Brain microvascular endothelial cell (primary cell): ENCODE results near the gene HSD3B1.

Experiments used
- DNase-seq: peaks from one replicate; pipeline ENCODE4 v3.0.0-alpha.2; 2020
- H3K27ac ChIP-seq: fragments of 250-450 bp; sonication (Bioruptor Pico); 2 replicates; pipeline ENCODE4 v1.5.1; 2020; ENCODE audit warnings: mild to moderate bottlenecking, moderate library complexity
- H3K27me3 ChIP-seq: fragments of 250-450 bp; sonication (Bioruptor Pico); replicated peaks from 2 replicates; pipeline ENCODE4 v1.5.1; 2020; ENCODE audit warnings: mild to moderate bottlenecking
- H3K36me3 ChIP-seq: fragments of 250-450 bp; sonication (Bioruptor Pico); replicated peaks from 2 replicates; pipeline ENCODE4 v1.5.1; 2020; ENCODE audit warnings: mild to moderate bottlenecking
- H3K4me3 ChIP-seq: 2 replicates; pipeline ENCODE4 v1.5.1; 2011; ENCODE audit warnings: low read depth, mild to moderate bottlenecking, control low read depth, low read length, moderate library complexity
- in situ Hi-C: cut with HindIII; loops from 2 replicates; pipeline ENCODE4 v1.10.0; 2017; ENCODE audit warnings: low sequenced_read_pairs, low pct_ligation_motif_present
- TF ChIP-seq, protein P1 (sequence below): IDR thresholded peaks from 2 replicates; pipeline ENCODE4 v1.5.1; 2011; ENCODE audit warnings: low read depth, mild to moderate bottlenecking, moderate library complexity, low read length, control low read depth, inconsistent platforms; ENCODE audit errors: missing control alignments

Gene HSD3B1

DNA sequence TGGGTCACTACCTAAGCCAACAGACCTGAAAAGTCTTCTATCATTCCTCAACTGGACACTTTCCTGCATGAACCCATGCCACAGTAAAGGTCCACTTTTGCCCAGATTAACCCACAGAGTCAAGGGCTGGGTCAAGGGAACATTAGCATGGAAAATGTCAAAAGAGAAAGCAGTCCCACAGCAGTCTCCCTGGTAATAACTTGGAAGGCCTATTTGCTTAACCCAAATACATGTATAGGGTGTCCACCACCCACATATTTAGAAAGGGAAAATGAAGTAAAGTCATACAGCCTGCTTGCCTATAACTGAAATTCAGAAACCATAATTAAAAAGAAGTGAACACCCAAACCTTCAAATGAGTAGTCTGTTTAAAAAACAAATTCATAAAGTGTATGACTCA is 16.1 kb upstream of the HSD3B1 start:
- TF ChIP-seq, protein P1, sequence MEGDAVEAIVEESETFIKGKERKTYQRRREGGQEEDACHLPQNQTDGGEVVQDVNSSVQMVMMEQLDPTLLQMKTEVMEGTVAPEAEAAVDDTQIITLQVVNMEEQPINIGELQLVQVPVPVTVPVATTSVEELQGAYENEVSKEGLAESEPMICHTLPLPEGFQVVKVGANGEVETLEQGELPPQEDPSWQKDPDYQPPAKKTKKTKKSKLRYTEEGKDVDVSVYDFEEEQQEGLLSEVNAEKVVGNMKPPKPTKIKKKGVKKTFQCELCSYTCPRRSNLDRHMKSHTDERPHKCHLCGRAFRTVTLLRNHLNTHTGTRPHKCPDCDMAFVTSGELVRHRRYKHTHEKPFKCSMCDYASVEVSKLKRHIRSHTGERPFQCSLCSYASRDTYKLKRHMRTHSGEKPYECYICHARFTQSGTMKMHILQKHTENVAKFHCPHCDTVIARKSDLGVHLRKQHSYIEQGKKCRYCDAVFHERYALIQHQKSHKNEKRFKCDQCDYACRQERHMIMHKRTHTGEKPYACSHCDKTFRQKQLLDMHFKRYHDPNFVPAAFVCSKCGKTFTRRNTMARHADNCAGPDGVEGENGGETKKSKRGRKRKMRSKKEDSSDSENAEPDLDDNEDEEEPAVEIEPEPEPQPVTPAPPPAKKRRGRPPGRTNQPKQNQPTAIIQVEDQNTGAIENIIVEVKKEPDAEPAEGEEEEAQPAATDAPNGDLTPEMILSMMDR: no peak
- Histone ChIP-seq H3K27ac (no peak overlapping the region), H3K27me3 (no peaks in the 10 kb centered on the region), H3K4me3 (no peak overlapping the region), H3K36me3 (no peaks in the 10 kb centered on the region)
- in situ Hi-C loops: no loop called here
- no peak for DNase-seq

DNA sequence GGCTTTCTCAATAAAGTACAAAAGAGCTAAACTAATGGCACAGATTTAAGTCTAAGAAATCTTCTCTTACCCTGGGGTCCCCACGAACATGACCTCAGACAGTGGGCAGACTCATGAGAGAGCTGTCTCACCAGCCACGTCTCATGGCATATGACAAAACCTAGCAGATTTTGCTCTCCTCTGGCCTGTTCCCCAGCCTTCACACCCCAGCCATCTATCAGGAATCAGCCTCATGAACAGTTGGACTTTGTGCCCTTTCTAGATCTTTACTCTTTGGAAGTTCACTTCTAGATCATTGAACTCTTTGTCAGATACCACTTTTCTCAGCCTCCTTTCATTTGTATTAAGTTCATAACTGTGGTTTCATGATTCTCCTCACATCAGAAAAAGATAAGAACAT is 14.2 kb upstream of the HSD3B1 start:
- DNase-seq: no peak
- no peaks in the 10 kb centered on the region for H3K36me3 ChIP-seq
- in situ Hi-C loops: no loop called here
- no peak overlapping the region for H3K27ac ChIP-seq
- TF ChIP-seq, protein P1: no peak
- no peaks in the 10 kb centered on the region for H3K27me3 ChIP-seq
- no peak overlapping the region for H3K4me3 ChIP-seq

DNA sequence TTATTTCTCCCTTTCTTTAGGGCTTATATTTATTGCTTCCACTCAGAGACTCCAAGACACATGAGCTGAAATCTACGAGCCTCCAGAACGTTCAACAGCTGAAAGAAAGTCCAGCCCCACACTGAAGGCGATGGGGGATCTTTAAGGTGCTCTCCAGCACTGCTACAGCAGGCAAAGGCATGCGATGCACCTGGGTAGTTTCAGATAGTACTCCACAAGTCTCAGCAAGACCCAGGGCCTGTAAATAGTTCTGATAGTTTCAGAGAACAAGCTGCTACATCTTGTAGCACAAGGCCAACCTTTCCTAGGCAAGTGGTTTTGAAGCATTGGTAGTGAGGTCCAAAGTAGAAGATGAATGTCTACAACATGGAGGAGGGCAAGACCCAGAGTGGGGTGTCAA is 2.2 kb upstream of the HSD3B1 start:
- no peak overlapping the region for H3K4me3 ChIP-seq
- DNase-seq: no peak
- TF ChIP-seq, protein P1: no peak
- in situ Hi-C loops: no loop called here
- H3K36me3 ChIP-seq: no peaks in the 10 kb centered on the region
- no peak overlapping the region for H3K27ac ChIP-seq
- no peaks in the 10 kb centered on the region for H3K27me3 ChIP-seq

DNA sequence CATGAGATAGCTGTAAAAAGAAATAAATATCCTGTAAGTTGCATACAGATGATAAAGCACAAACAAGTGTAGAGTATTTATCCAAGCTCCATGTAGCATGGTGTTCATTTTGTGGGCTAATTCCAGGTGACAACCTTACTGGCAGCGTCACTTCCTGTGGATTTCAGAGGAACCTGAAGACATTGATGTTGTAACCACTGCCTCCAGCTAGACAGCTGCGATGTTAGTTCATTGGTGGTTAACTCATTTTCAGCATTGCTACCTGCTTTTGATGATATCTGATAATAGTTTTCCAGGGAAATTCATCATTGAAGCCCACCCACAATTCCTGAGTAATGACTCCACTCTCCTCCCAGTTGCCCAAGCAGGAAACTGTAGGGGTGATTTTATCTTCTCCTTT is 3.0 kb downstream of the HSD3B1 start:
- Histone ChIP-seq H3K4me3 (no peak overlapping the region), H3K27me3 (no peaks in the 10 kb centered on the region), H3K27ac (no peak overlapping the region), H3K36me3 (no peaks in the 10 kb centered on the region)
- in situ Hi-C loops: no loop called here
- no peak for DNase-seq
- TF ChIP-seq, protein P1: no peak

DNA sequence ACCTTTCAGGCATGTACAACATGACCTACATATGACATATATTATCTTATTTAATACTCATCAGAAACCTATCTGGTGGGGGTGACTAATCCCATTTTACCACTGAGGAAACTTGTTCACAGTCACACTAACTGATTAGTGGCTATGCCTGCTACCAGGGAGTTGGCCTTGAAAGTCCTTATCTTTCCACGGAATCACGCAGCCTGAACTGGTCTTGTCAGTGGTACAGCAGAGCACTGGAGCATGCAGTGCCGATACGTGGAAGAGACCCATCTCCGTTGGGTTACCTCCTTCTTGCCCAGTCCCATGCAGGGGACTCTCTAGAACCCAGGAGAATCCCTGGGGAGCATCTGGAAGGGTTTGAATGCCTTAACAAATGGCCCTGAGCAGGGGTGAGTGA is 8.2 kb downstream of the HSD3B1 start:
- no peak for DNase-seq
- TF ChIP-seq, protein P1: no peak
- in situ Hi-C loops: no loop called here
- Histone ChIP-seq H3K36me3 (no peaks in the 10 kb centered on the region), H3K27me3 (no peaks in the 10 kb centered on the region), H3K27ac (no peak overlapping the region), H3K4me3 (no peak overlapping the region)

DNA sequence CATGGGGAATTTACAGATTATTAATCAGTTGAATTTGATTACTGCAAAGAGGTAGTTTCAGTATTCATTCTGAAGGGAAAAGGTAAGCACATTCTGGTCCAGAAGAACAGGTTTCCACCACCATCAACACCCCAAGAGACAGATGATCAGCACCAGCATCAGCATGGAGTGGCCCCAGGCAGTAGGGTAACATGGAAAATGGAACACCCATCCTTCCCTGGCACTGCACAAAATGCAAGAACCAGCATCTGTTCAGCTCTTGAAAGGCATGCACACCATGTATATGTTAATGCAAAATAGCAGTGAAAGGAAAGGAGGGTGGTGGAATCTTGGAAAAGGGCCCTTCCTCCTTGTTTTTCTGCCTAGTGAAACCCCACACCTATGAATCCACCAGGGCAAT is 9.2 kb downstream of the HSD3B1 start:
- Histone ChIP-seq H3K4me3 (no peak overlapping the region), H3K27ac (no peak overlapping the region), H3K27me3 (no peaks in the 10 kb centered on the region), H3K36me3 (no peaks in the 10 kb centered on the region)
- no peak for DNase-seq
- in situ Hi-C loops: no loop called here
- TF ChIP-seq, protein P1: no peak
